ENCODE results near the gene DYRK1A. TPM values are rescaled to one million over a fixed set of nuclear protein-coding genes. Genes with fewer than 3 reads are reported as not detected.

Gene DYRK1A
- total RNA-seq, 1 experiment from 2014 or later: 49.3 TPM

DNA sequence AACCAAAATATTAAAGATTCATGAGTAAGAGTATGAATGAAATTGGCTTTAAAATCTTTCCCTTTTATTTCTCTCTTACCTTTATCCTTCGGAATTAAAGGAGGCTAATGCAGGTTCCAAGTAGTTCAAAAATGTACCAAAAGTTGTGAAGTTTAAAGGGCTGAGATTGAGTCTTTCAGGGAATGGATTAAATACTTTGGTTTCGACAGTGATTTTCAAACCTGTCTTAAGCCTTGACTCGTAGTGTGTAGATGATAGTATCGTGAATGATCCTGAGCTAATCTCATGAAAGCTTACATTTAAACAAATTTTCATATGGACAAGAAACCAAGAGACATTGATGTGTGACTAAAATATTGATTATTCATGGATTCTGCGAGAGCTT lies 66.9 kb downstream of the DYRK1A start:
- Histone ChIP-seq H3K9ac (ENCODE audit: low read length) (no peak overlapping the region), H3K27ac (ENCODE audit: low read depth, low read length) (no peak overlapping the region), H3K4me2 (ENCODE audit: low read length) (no peak overlapping the region), H3K36me3 (ENCODE audit: control insufficient read depth in 1 of 2, insufficient read depth in 2 of 2, low read length in 2 of 2) (no peaks in the 10 kb centered on the region), H3K4me3 (replicated peaks in 1 of 2; ENCODE audit: low read depth in 1 of 2, low read length in 2 of 2) (no peak overlapping the region), H3K79me2 (ENCODE audit: insufficient read depth, low read length) (peaks cover 97% of the 10 kb centered on the region), H3K9me2 (ENCODE audit: insufficient read depth) (no peaks in the 10 kb centered on the region), H3K27me3 (ENCODE audit: insufficient read depth, low read length) (no peaks in the 10 kb centered on the region), H4K20me1 (ENCODE audit: insufficient read depth) (peaks cover 29% of the 10 kb centered on the region; the same call in 1 of the 2 replicates), H3K4me1 (ENCODE audit: control insufficient read depth in 1 of 2, insufficient read depth in 2 of 2, low read length in 2 of 2) (no peaks in the 10 kb centered on the region), H2AFZ (ENCODE audit: low read depth, low read length, poor library complexity, severe bottlenecking) (no peak overlapping the region), H3K9me3 (ENCODE audit: control insufficient read depth in 1 of 2, insufficient read depth in 1 of 2, low read depth in 1 of 2, low read length in 2 of 2) (no peaks in the 10 kb centered on the region)
- CTCF ChIA-PET: no interaction called here
- POLR2A ChIA-PET: no interaction called here
- TF ChIP-seq ZFX (IDR thresholded peaks at IDR 0.05) (no peak), CEBPB (IDR thresholded peaks at IDR 0.05; ENCODE audit: low read depth) (no peak), RAD21 (IDR thresholded peaks at IDR 0.05; ENCODE audit: low read depth) (no peak), SP1 (IDR thresholded peaks at IDR 0.05; ENCODE audit: low read depth) (no peak), JUND (IDR thresholded peaks at IDR 0.05) (no peak), EZH2 (IDR thresholded peaks at IDR 0.05) (no peak), POLR2A (IDR thresholded peaks at IDR 0.05; ENCODE audit: borderline replicate concordance, extremely low read depth, insufficient read depth, insufficient read length) (no peak), EGR1 (IDR thresholded peaks at IDR 0.05; ENCODE audit: low read depth) (no peak), ZNF274 (IDR thresholded peaks at IDR 0.05; ENCODE audit: low read depth, low read length) (no peak), REST (IDR thresholded peaks at IDR 0.05; ENCODE audit: low read depth) (no peak)
- TF ChIP-seq, protein P1, sequence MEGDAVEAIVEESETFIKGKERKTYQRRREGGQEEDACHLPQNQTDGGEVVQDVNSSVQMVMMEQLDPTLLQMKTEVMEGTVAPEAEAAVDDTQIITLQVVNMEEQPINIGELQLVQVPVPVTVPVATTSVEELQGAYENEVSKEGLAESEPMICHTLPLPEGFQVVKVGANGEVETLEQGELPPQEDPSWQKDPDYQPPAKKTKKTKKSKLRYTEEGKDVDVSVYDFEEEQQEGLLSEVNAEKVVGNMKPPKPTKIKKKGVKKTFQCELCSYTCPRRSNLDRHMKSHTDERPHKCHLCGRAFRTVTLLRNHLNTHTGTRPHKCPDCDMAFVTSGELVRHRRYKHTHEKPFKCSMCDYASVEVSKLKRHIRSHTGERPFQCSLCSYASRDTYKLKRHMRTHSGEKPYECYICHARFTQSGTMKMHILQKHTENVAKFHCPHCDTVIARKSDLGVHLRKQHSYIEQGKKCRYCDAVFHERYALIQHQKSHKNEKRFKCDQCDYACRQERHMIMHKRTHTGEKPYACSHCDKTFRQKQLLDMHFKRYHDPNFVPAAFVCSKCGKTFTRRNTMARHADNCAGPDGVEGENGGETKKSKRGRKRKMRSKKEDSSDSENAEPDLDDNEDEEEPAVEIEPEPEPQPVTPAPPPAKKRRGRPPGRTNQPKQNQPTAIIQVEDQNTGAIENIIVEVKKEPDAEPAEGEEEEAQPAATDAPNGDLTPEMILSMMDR (IDR thresholded peaks at IDR 0.05 in 2 of 3, conservative IDR thresholded peaks at IDR 0.05 in 1 of 3; ENCODE audit: borderline replicate concordance in 1 of 3, insufficient read depth in 1 of 3, low read depth in 2 of 3, low read length in 2 of 3): no peak
- ATAC-seq: no peak
- no peak for DNase-seq (ENCODE audit: low read depth, low spot score)
- RAD21 ChIA-PET (ENCODE audit: low non-redundant PET in 1 of 2, low total read pairs in 2 of 2, uncharacterized antibody in 2 of 2, unreplicated experiment in 2 of 2): no interaction called here
- BruUV-seq (replicated peaks): no TSS peak
- intact Hi-C loops (cut with micrococcal nuclease): no loop called here
